Liver (tissue), 9 donors: ENCODE measurements around the gene CHRM4. TPM values are rescaled to one million over a fixed set of nuclear protein-coding genes. Genes with fewer than 3 reads are reported as not detected.

Experiments used
- DNase-seq: peaks from one replicate; pipeline ENCODE4 v3.0.0-alpha.2; 2017; ENCODE audit warnings: low spot score
- H3K27ac ChIP-seq, 2 donors: one replicate each; pipeline ENCODE4 v1.7.0; 2013; ENCODE audit warnings: inconsistent platforms in 2 of 2, low read length in 2 of 2, control low read depth in 1 of 2, low read depth in 1 of 2, mild to moderate bottlenecking in 1 of 2
- H3K27me3 ChIP-seq, 4 donors: one replicate each; pipeline versions ENCODE4 v1.6.1 to v1.7.0; 2013; ENCODE audit warnings: low read length in 3 of 4, inconsistent platforms in 1 of 4, mild to moderate bottlenecking in 1 of 4, moderate library complexity in 1 of 4; ENCODE audit not compliant: control insufficient read depth in 4 of 4, insufficient read depth in 4 of 4
- H3K36me3 ChIP-seq, 4 donors: one replicate each; pipeline versions ENCODE4 v1.6.1 to v1.7.0; 2013; ENCODE audit warnings: low read length in 3 of 4, mild to moderate bottlenecking in 3 of 4, low read depth in 1 of 4, moderate library complexity in 1 of 4; ENCODE audit not compliant: control insufficient read depth in 4 of 4, insufficient read depth in 3 of 4
- H3K4me1 ChIP-seq, 4 donors: one replicate each; pipeline versions ENCODE4 v1.6.1 to v1.7.0; 2013; ENCODE audit warnings: low read length in 3 of 4, mild to moderate bottlenecking in 3 of 4, moderate library complexity in 1 of 4; ENCODE audit not compliant: control insufficient read depth in 4 of 4, insufficient read depth in 4 of 4
- H3K4me3 ChIP-seq, 3 donors: one replicate each; pipeline versions ENCODE4 v1.6.1 to v1.7.0; 2013; ENCODE audit warnings: low read length in 3 of 3, control low read depth in 1 of 3, low read depth in 1 of 3, mild to moderate bottlenecking in 1 of 3
- H3K9ac ChIP-seq, 2 donors: one replicate each; pipeline ENCODE4 v1.7.0; 2013; ENCODE audit warnings: low read length in 2 of 2, mild to moderate bottlenecking in 2 of 2, moderate library complexity in 2 of 2, control low read depth in 1 of 2, low read depth in 1 of 2
- H3K9me3 ChIP-seq, 4 donors: one replicate each; pipeline versions ENCODE4 v1.6.1 to v1.7.0; 2013; ENCODE audit warnings: low read length in 3 of 4; ENCODE audit not compliant: control insufficient read depth in 4 of 4
- ATF3 ChIP-seq: IDR thresholded peaks from 2 replicates; pipeline ENCODE4 v1.6.1; 2016; ENCODE audit warnings: antibody characterized with exemption
- CTCF ChIP-seq: fragments of 150-350 bp; IDR thresholded peaks from 2 replicates; pipeline ENCODE4 v1.5.1; 2017; ENCODE audit warnings: improper control_type of control experiment, low read depth, low read length; ENCODE audit not compliant: missing input control
- HNF4A ChIP-seq, 2 donors: conservative IDR thresholded peaks; 2 replicates each; pipeline ENCODE4 v1.6.1; 2016; ENCODE audit warnings: antibody characterized with exemption in 2 of 2, mild to moderate bottlenecking in 2 of 2
- HNF4G ChIP-seq: IDR thresholded peaks from 2 replicates; pipeline ENCODE4 v1.6.1; 2016; ENCODE audit warnings: antibody characterized with exemption
- MAX ChIP-seq: IDR thresholded peaks from 2 replicates; pipeline ENCODE4 v1.6.1; 2016; ENCODE audit warnings: antibody characterized with exemption
- NR2F2 ChIP-seq: IDR thresholded peaks from 2 replicates; pipeline ENCODE4 v1.6.1; 2016; ENCODE audit warnings: antibody characterized with exemption
- RAD21 ChIP-seq, 2 donors: IDR thresholded peaks; 2 replicates each; pipeline ENCODE4 v1.6.1; 2016; ENCODE audit warnings: antibody characterized with exemption in 2 of 2, mild to moderate bottlenecking in 2 of 2
- REST ChIP-seq: IDR thresholded peaks from 2 replicates; pipeline ENCODE4 v1.6.1; 2016; ENCODE audit warnings: antibody characterized with exemption, mild to moderate bottlenecking
- SP1 ChIP-seq: IDR thresholded peaks from 2 replicates; pipeline ENCODE4 v1.6.1; 2018; ENCODE audit warnings: antibody characterized with exemption, mild to moderate bottlenecking
- YY1 ChIP-seq: IDR thresholded peaks from 2 replicates; pipeline ENCODE4 v1.6.1; 2016; ENCODE audit warnings: antibody characterized with exemption, mild to moderate bottlenecking
- ZBTB33 ChIP-seq: IDR thresholded peaks from 2 replicates; pipeline ENCODE4 v1.6.1; 2016; ENCODE audit warnings: antibody characterized with exemption
- WGBS: extraction: QIAGEN DNeasy Blood & Tissue Kit; methylation state at CpG from one replicate; pipeline ENCODE4 v1.1.7; 2013; 5-methylcytosine and 5-hydroxymethylcytosine counted together
- polyA plus RNA-seq, 2 donors: library from polyadenylated mRNA; stranded (reverse) in 1 of 2; unstranded in 1 of 2; fragments of 200-250 nt in 1 of 2; fragments of >200 nt in 1 of 2; fragmentation: Nextera tagmentation in 1 of 2; extraction: Ambion mirVana in 1 of 2; gene quantifications; one replicate each; pipeline versions ENCODE4 v1.2.1 to v1.2.3, GENCODE V29; 2013 to 2015
- total RNA-seq, 2 donors: library from RNA; depleted of rRNA; stranded (reverse); fragments of >200 nt; gene quantifications; one replicate each; pipeline ENCODE4 v1.2.3, GENCODE V29; 2014
- donor health status: healthy.
- donor health status: healthy.
- donor health status: healthy.
- donor health status: healthy.
- donor health status: healthy.

Gene CHRM4
- total and polyA plus RNA-seq, 4 donors: 0.08 to 0.09 TPM; not detected in 2

GRCh38 chr11:46370253-46370652 is 21.3 kb downstream of the CHRM4 start (continued):
- TF ChIP-seq REST (no peak), SP1 (no peak)

GRCh38 chr11:46369458-46370152 is 22.0 kb downstream of the CHRM4 start:
- H3K27me3 ChIP-seq: no peaks in the 10 kb centered on the region

GRCh38 chr11:46367916-46368267 is 23.7 kb downstream of the CHRM4 start:
- Histone ChIP-seq H3K36me3 (peaks cover 0 to 21% (median 7%) of the 10 kb centered on the region in 4 donors), H3K4me1 (peaks cover 0 to 10% (median 3%) of the 10 kb centered on the region in 4 donors), H3K9me3 (no peaks in the 10 kb centered on the region), H3K27me3 (no peaks in the 10 kb centered on the region), H3K9ac (no peak overlapping the region), H3K27ac (no peak overlapping the region), H3K4me3 (no peak overlapping the region)
- DNase-seq: no peak
- TF ChIP-seq YY1 (no peak), MAX (no peak), ATF3 (no peak), HNF4G (no peak), SP1 (no peak), RAD21 (IDR thresholded peaks at IDR 0.05) (no peak), ZBTB33 (no peak), NR2F2 (no peak)
- WGBS: 71% methylated on average over 12 of the region's 12 CpGs

More at GRCh38 chr11:46369458-46370152, 22.0 kb downstream of the CHRM4 start:
- peaks cover 0 to 4% (median 0%) of the 10 kb centered on the region in 4 donors for H3K4me1 ChIP-seq
- H3K9me3 ChIP-seq: no peaks in the 10 kb centered on the region
- WGBS: 81% methylated on average over 25 of the region's 25 CpGs
- no peak overlapping the region for H3K9ac ChIP-seq
- H3K36me3 ChIP-seq: peaks cover 0 to 28% (median 10%) of the 10 kb centered on the region in 4 donors
- H3K4me3 ChIP-seq: no peak overlapping the region
- no peak for DNase-seq
- no peak overlapping the region for H3K27ac ChIP-seq
- TF ChIP-seq HNF4A (conservative IDR thresholded peaks at IDR 0.05): no peak
- peak in 1 of 2 donors; percentile 73 for TF ChIP-seq RAD21 (IDR thresholded peaks at IDR 0.05)
- TF ChIP-seq CTCF: peak; percentile 72
